GM21737 (cell line): ENCODE measurements around the gene ANKS3.

Source experiments
- ATAC-seq: cut with Tn5 transposase; IDR thresholded peaks from one replicate; pipeline ENCODE4 v1.9.1; 2021; ENCODE audit warnings: mild to moderate bottlenecking, moderate library complexity; ENCODE audit not compliant: unreplicated experiment

ANKS3 gene

DNA sequence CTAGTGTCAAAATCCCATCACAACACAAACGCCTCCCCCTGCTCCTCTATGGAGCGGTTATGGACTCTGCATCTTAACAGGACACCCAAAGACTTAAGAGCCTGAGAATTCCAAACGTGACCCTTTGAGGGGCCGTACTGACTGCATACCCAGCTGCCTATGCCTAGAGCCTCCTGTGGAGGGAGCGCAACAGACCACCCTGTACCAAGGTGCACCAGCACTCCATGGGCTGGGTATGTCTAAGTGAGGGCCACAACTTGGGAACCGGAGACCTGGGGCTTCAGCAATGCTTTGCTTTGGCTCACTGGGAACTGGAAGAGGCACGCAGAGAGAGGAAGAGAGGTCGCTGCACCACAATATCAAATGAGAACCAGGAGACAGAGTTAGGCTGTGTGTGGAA lies 5.4 kb downstream of the ANKS3 start:
- no peak for ATAC-seq

- no peak for ATAC-seq
These were observed 7.5 kb downstream of the ANKS3 start for GRCh38 chr16:4726616-4727015.

- no peak for ATAC-seq
These were observed 9.3 kb downstream of the ANKS3 start for GRCh38 chr16:4724661-4725270.

- no peak for ATAC-seq
These were observed 10.9 kb downstream of the ANKS3 start for GRCh38 chr16:4723071-4723767.

- no peak for ATAC-seq
These were observed 15.6 kb downstream of the ANKS3 start for GRCh38 chr16:4718466-4718865.

GRCh38 chr16:4714996-4715395 lies 19.1 kb downstream of the ANKS3 start:
- no peak for ATAC-seq

GRCh38 chr16:4713663-4714501 lies 20.2 kb downstream of the ANKS3 start:
- no peak for ATAC-seq

GRCh38 chr16:4709481-4709880 lies 24.6 kb downstream of the ANKS3 start:
- ATAC-seq = no peak

GRCh38 chr16:4706871-4707270 lies 27.2 kb downstream of the ANKS3 start:
- no peak for ATAC-seq

- no peak for ATAC-seq
These were observed 29.2 kb downstream of the ANKS3 start for GRCh38 chr16:4704913-4705312.

- ATAC-seq = no peak
These were observed 29.6 kb downstream of the ANKS3 start for GRCh38 chr16:4704491-4704890.

DNA sequence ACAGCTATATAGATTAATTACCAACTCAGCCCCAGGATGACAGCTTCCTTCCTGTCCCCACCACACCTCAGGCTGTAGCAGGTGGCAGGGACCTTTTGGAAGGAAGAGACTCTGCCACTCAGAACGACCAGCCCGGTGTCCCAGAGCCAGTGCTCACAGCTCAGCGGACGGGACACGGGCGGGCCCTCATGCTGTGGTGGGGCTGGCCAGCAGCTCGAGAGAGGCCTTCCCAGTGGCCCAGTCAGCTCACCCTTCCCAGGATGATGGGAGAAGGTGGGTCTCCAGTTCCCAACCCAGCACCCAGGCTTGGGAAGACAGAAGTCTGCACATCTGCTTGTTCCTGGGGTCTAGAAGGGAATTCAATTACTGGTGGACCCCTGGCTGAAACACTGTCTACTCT lies 30.2 kb downstream of the ANKS3 start:
- no peak for ATAC-seq

DNA sequence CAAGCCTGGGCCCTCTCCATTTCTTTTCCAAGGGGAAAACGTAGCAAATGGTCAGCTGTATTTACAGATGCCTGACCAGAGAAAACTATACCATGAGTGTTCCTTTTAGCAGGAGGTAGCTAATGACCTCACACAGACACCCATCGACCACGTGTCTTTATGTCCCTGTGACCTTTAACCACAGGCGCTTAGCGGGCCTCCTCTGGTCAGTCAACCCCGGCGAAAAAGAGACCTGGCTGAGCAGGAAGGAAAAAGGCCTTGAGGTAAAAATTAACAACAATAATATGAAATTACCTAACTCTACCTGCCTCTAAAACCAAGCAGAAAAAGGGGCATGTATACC lies 31.6 kb downstream of the ANKS3 start:
- ATAC-seq = no peak

- no peak for ATAC-seq
These were observed 32.1 kb downstream of the ANKS3 start for GRCh38 chr16:4701791-4702465.

DNA sequence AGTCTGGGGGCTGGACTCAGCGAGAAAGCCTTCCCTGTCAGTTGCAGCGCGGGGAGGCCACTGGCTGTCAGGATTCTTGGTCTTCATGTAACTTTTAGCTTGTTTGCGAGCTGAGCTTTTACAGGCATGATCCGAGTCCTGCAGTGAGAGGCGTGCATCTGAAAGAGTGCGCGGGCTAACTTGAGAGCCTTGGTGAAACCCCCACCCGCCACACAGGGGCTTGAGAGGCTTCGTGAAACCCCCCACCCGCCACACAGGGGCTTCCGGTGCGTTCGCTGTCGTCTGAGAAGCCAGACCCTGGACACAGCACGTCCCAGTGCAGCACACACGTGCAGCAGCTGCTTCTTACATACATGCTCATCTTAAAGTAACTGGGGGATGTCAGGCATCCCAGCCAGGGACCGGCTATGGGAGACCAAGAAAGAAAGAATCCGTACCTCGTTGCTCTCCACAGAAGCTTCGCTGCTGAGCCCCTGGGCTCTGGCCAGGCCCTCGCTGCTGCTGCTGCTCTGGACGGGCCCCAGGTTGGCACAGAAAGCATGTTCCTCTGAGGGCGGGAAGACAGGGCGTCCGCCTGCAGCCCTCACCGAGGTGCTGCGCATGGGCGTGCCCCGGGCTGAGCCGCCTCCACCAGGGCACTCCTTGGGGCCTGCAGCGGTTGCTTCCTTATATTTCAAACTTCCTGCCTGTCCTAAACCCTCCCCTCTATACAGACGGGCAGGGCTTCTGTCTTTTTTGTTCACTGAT lies 32.9 kb downstream of the ANKS3 start:
- ATAC-seq = no peak

DNA sequence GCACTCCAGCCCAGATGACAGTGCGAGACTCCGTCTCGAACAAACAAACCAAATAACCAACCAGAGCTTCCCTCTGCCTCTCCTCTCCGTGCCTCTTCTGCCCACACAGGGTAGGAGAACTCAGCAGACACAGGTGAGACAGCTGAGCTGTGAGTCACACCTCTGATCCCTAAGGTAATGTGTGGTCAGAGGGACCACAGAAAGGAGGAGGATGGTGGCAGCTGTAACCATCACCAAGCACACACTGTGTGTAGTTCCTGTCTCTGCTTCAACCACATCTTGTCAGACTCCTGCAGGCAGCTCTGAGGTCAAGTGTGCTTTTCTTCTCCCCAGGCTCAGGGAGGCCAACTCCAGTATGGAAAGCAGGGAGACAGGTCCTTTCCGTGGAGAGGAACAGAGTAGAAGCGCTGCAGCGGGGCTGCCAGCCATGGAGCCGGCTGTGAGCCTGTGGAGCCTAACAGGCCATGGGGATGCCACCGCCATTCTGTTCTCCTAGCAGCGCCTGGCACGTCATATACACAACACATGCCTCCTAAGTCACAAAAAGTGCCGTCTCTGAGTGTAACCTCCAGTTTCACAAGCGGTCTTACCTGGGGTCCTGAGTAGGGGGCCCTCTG lies 33.6 kb downstream of the ANKS3 start:
- no peak for ATAC-seq

DNA sequence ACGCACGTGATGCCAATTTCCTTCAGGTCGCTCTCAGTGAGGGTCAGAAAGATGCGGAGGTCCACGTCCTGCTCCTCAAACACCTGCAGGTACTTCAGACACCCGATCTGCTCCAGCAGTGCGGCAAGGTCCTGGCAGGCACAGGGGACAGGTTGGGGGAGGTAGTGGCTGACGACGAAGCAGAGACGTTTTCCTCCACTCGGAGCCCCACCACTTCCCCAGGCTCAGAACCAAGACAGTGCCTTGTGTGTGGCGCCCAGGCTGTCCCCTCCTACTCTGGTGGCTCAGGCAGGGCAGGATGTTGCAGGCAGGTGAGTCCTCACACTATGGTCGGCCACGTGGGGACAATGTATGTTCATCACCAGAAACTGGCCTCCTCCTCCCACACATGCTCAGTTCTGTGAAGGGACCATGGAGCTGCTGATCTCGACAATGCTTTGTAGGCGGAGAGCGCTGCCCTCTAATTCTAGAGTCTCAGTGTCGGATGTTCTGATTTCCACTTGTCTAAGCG lies 35.0 kb downstream of the ANKS3 start:
- ATAC-seq = no peak

DNA sequence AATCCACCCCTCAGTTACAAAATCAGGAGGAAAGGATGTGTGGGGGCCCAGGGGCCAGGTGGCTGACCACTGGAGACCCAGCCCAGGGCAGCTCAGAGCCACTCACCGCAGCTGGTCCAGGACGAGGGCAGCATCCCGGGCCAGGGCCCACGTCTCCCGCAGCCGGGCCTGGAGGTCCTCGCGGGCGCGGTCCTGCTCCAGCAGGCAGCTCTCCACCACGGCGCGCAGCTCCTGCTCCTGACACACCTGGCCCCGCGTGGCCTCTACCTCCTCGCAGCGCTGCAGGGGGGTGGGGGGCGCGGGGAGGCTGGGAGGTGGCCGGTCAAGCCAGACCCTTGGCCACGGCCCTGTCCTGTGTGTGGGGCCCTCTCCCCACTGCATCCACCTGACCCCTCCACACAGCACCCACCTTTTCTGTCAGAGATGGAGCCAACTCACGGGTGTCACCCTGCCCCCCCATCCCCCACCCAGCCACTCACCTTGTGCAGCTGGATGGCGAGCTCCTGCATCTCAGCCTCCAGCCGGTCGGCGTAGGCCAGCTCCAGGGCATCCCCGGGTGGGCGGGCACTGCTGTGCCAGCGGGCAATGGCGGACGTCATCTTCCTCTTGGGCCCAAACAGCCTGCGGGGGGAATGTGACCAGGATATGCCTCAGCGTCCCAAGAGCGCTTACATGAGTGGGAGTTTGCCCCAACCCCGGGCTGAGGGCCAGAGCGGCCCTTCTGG lies 35.6 kb downstream of the ANKS3 start:
- no peak for ATAC-seq

- no peak for ATAC-seq
These were observed 36.2 kb downstream of the ANKS3 start for GRCh38 chr16:4697848-4698291.
